Lower lobe of right lung (tissue), 2 donors: ENCODE results near the gene LAMA4. TPM values are rescaled to one million over a fixed set of nuclear protein-coding genes. Genes with fewer than 3 reads are reported as not detected.

Source experiments
- ATAC-seq, 2 donors: fragments of 200-7000 bp; cut with Tn5 transposase; one replicate each; pipeline ENCODE4 v1.9.1; 2020 to 2022; ENCODE audit warnings: mild to moderate bottlenecking in 2 of 2, moderate library complexity in 2 of 2
- DNase-seq: peaks from one replicate; pipeline ENCODE4 v3.0.0-alpha.2; 2020
- H3K27ac ChIP-seq: fragments of 200-600 bp; one replicate; pipeline ENCODE4 v1.8.0; 2022
- H3K27me3 ChIP-seq: fragments of 200-600 bp; one replicate; pipeline ENCODE4 v1.8.0; 2022; ENCODE audit warnings: low read depth
- H3K36me3 ChIP-seq: fragments of 200-600 bp; one replicate; pipeline ENCODE4 v1.8.0; 2022; ENCODE audit warnings: mild to moderate bottlenecking
- H3K4me1 ChIP-seq: fragments of 200-600 bp; one replicate; pipeline ENCODE4 v1.8.0; 2022
- H3K4me3 ChIP-seq: fragments of 200-600 bp; one replicate; pipeline ENCODE4 v1.8.0; 2022; ENCODE audit warnings: mild to moderate bottlenecking
- H3K9me3 ChIP-seq: fragments of 200-600 bp; one replicate; pipeline ENCODE4 v1.8.0; 2022
- CTCF ChIP-seq: fragments of 200-600 bp; IDR thresholded peaks from one replicate; pipeline ENCODE4 v1.8.0; 2022; ENCODE audit warnings: antibody characterized with exemption, mild to moderate bottlenecking
- intact Hi-C: fragments of 100-400 bp; cut with DNase I; formaldehyde crosslinking; loops from one replicate; pipeline ENCODE4 v1.11.0; 2022
- total RNA-seq: library from RNA; stranded (reverse); fragmentation: NEBNext Ultra II Directional; extraction: Animal tissue kit (Norgen Biotek cat#: 25700); gene quantifications from one replicate; pipeline ENCODE4 v1.2.1, GENCODE V29; 2021
- donor health status: DM: no; HTN: yes; CAD: no; lungs with severe emphysema.

The LAMA4 gene
- total RNA-seq, 1 donor from 2014 or later, result 91.2 TPM

DNA sequence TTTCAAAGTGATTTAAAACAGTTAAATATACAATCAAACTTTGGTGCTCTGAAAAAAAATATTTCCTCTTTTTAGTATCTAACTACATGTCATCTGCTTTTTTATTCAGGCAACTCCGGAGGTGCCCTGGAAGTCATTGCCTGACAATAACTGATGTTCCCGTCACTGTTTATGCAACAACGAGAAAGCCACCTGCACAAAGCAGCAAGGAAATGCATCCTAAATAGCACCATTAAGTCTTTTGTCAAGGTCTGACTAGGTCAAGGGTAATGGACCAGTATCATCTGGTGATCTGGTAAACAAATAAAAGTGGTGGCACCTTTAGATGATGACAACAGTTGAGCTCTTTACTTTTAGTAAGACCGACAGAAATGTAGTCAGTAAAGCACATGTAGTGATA is 153.8 kb downstream of the LAMA4 start:
- Histone ChIP-seq H3K4me3 (no peak overlapping the region), H3K4me1 (no peaks in the 10 kb centered on the region), H3K36me3 (no peaks in the 10 kb centered on the region), H3K27me3 (no peaks in the 10 kb centered on the region), H3K27ac (no peak overlapping the region), H3K9me3 (no peaks in the 10 kb centered on the region)
- no peak for TF ChIP-seq CTCF
- ATAC-seq (no peak), DNase-seq (no peak)
- intact Hi-C loops, result no loop called here

DNA sequence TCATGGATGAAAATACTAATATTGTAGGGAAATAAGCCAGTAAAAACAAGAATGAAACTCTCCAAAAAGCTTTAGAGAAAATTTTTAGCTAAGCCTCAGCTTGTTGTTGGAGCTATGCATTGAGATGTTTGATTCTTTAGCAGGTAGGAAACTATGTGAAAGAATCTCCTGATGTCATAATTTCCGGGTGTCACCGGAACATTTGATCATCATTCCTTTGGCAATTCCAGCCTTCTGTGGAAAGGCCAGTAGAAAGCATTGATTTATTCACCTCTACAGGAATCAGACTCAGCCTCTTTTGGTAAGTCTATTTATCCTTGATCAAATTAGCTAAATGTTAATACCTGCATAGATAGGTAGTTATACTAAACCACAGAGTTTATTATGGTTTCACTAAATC is 157.5 kb downstream of the LAMA4 start:
- no peak for DNase-seq

DNA sequence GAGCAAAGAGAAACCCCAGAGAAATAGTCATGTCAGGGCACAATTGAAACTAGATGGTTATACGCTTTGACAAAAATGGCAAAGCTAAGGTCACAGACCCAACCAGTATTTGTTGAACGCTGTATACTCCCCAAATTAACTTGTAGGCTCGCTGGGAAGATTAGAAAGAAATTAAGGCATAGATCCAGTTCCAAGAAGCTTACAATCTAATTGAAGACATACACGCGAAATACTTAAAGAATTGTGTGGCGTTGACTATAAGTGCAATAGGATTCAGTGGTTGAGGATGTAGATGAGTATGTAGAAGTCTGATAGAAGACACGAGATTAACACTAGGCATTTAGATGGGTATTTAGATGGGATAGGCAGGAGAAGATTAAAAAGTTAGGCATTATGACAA is 166.5 kb downstream of the LAMA4 start:
- no peaks in the 10 kb centered on the region for H3K27me3 ChIP-seq
- ATAC-seq (no peak), DNase-seq (no peak)
- H3K36me3 ChIP-seq, result peaks cover 23% of the 10 kb centered on the region
- H3K4me1 ChIP-seq, result peaks cover 18% of the 10 kb centered on the region
- H3K4me3 ChIP-seq, result peak overlapping the region; percentile 78
- H3K27ac ChIP-seq, result peak overlapping the region; percentile 88
- no peak for TF ChIP-seq CTCF
- H3K9me3 ChIP-seq, result no peaks in the 10 kb centered on the region
- intact Hi-C loops, result no loop called here

More for the DNA sequence above, 157.5 kb downstream of the LAMA4 start:
- no peaks in the 10 kb centered on the region for H3K4me1 ChIP-seq
- H3K27me3 ChIP-seq, result no peaks in the 10 kb centered on the region
- ATAC-seq, result no peak
- TF ChIP-seq CTCF, result no peak
- intact Hi-C loops, result no loop called here
- no peak overlapping the region for H3K4me3 ChIP-seq
- H3K27ac ChIP-seq, result no peak overlapping the region
- H3K9me3 ChIP-seq, result no peaks in the 10 kb centered on the region
- no peaks in the 10 kb centered on the region for H3K36me3 ChIP-seq

- intact Hi-C loops, result no loop called here
- peak; percentile 96 for DNase-seq
- H3K27me3 ChIP-seq, result no peaks in the 10 kb centered on the region
- peak within 1 kb of the TSS; percentile 88 for H3K27ac ChIP-seq
- H3K9me3 ChIP-seq, result no peaks in the 10 kb centered on the region
- H3K36me3 ChIP-seq, result peaks cover 23% of the 10 kb centered on the region
- TF ChIP-seq CTCF, result no peak
- ATAC-seq, result peak; percentile 98 to 100
- peak within 1 kb of the TSS; percentile 78 for H3K4me3 ChIP-seq
- H3K4me1 ChIP-seq, result peaks cover 18% of the 10 kb centered on the region
Observed at GRCh38 chr6:112087136-112087911, 167.0 kb downstream of the LAMA4 start, which contains the start of the genes FAM229B and TUBE1. TSS of gene FAM229B (plus strand) at chr6:112087591. CDS start at chr6:112099284, 11,693 bp downstream. TSS of gene TUBE1 (minus strand) at chr6:112087482. CDS start at chr6:112087434, 48 bp downstream.

GRCh38 chr6:112086744-112087135 is 167.6 kb downstream of the LAMA4 start:
- intact Hi-C loops, result no loop called here
- peak; percentile 23 for TF ChIP-seq CTCF
- peaks cover 18% of the 10 kb centered on the region for H3K4me1 ChIP-seq
- no peaks in the 10 kb centered on the region for H3K27me3 ChIP-seq
- H3K36me3 ChIP-seq, result peaks cover 23% of the 10 kb centered on the region
- DNase-seq (no peak), ATAC-seq (peak; percentile 42 to 62)
- peak overlapping the region; percentile 78 for H3K4me3 ChIP-seq
- no peaks in the 10 kb centered on the region for H3K9me3 ChIP-seq
- H3K27ac ChIP-seq, result peak overlapping the region; percentile 88
